ENCODE data around the gene TMEM116.

The TMEM116 gene

DNA sequence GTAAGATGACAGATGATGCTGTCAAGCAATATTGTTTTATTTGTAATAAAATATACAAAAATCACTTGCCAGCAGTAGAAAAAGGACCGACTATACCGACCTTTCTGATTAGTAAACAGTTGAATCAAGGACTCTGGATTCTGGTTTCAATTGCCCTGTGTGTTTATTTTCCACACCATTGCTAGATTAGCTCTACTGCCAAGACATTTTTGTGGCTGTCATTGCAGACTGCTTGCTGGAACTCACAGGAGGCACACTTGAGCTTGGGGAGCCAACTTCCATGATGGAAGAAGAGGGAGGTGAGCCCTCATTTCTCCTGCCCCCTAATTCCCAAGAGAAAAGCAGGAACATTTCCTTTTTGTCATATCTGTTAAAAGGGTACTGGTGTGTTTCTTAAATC lies 119.7 kb downstream of the TMEM116 start:
- DNase-seq (ENCODE audit: low read depth in 2 of 2) = no peak

DNA sequence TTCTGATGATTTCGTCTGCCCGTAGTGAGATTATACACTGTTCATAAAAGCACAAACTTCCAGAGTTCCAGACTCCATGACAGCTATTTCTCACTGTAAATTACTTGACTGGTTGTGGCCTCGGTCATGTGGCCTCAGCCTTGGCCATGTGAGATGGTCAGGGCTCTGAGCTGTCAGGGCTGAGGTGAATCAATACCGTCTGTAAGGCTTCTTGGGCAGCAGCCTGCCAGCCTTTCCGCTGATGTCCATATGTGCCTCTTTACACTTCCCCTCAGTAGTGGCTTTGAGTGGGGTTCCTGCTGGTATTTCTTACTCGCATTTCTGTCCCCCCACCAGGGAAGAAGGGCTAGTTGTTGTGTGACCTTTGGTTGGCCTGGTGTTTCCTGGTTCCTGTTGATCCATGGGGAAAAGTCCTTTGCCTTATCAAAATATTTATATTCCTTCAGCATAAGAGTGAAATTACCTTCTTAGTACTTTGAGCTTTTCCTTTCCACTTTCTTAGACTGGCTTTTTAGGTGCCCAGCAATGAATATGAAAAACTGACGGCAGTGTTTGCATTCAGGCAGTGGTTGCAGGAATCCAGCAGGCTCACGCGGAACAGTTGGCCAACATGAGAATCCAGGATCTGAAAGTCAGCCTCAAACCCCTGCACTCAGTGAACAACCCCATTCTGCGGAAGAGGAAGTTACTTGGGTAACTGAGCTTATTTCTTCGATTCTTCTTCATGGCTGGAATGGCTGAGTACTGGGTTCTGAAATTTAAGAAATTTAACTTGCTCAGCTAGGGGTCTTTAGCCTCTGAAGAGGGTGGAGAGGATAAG lies 124.8 kb downstream of the TMEM116 start:
- no peak for DNase-seq (ENCODE audit: low read depth in 2 of 2)

DNA sequence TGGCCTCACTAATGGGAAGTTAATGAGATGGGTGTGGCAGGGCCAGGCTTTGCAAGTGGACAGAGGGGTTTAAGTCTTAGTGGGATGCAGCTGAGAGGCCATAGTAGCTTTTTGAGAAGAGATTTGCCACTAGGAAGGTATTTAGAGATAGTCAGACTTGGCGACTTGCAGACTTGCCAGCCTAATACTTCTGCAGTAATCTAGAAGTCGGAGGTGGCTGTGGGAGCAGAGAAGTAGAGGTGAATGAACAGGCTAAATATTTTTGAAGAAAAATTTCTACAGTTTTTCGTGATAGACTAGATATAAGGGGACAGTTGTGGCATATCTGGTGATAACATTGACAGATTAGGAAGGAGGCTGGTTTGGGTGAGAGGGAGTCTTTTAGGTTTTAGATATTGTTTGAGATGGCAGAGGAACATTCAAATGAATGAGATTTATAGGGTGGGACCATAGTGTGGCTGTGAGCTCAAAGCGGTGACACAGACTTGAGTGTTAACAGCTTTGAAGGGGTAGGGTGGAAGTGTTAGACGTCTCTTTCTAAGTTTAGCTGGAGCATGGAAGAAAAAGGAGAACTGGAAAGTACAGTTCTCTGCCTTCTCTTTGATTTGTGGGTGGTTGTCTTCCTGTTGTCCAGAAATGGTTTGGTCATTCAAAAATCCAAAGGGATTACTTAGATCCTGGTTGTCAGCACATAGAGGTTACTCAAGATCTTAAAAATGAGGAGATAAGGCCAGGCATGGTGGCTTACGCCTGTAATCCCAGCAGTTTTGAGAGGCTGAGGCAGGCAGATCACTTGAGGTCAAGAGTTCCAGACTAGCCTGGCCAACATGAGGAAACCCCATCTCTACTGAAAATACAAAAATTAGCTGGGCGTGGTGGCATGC lies 126.1 kb downstream of the TMEM116 start:
- no peak for DNase-seq (ENCODE audit: low read depth in 2 of 2)

DNA sequence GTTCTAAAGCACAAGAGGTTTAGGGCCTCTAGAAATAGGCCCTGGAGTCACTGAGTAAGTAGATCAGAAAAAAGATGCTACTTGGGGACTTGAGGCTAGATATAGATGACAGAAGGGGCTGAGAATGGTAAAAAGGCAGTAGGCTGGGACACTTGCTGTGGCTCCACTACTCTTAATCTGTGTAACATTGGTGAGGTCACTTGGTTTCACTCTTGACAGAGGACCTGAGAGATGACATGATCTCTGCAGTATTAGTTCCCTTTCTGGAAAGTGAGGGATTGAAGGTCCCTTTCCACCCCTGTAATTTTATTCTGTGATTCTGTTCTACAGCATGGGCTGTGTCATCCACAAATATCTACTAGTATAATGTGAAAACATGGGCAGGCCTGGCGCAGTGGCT lies 131.2 kb downstream of the TMEM116 start:
- DNase-seq (ENCODE audit: low read depth in 2 of 2) = no peak

All from stimulated activated CD4-positive, alpha-beta T cell treated with anti-CD3 and anti-CD28 coated beads, Interleukin-12 subunit alpha, Interleukin-12 subunit beta, amount 100 ng/mL, for 24 hours (primary cell).